ENCODE data around the gene RPTOR.
"Not testable (repeated sequence)": the region's sequence is repeated elsewhere in the genome, so short reads cannot be mapped to it uniquely, and the experiment has no call there.

RPTOR gene

GRCh38 chr17:80528536-80528935 lies 16.1 kb upstream of the RPTOR start:
- CTCF ChIA-PET, result interaction anchor here (1.7 kb wide), 1 partner anchor 47 kb away, joined by 5 read pairs; no protein-coding TSS in a partner anchor
- DNase-seq (ENCODE audit: extremely low spot score), result no peak
- TF ChIP-seq, protein P1, sequence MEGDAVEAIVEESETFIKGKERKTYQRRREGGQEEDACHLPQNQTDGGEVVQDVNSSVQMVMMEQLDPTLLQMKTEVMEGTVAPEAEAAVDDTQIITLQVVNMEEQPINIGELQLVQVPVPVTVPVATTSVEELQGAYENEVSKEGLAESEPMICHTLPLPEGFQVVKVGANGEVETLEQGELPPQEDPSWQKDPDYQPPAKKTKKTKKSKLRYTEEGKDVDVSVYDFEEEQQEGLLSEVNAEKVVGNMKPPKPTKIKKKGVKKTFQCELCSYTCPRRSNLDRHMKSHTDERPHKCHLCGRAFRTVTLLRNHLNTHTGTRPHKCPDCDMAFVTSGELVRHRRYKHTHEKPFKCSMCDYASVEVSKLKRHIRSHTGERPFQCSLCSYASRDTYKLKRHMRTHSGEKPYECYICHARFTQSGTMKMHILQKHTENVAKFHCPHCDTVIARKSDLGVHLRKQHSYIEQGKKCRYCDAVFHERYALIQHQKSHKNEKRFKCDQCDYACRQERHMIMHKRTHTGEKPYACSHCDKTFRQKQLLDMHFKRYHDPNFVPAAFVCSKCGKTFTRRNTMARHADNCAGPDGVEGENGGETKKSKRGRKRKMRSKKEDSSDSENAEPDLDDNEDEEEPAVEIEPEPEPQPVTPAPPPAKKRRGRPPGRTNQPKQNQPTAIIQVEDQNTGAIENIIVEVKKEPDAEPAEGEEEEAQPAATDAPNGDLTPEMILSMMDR (IDR thresholded peaks at IDR 0.05; ENCODE audit: control extremely low read depth, extremely low read depth, low read depth, missing control alignments), result no peak
- POLR2A ChIA-PET, result no interaction called here

DNA sequence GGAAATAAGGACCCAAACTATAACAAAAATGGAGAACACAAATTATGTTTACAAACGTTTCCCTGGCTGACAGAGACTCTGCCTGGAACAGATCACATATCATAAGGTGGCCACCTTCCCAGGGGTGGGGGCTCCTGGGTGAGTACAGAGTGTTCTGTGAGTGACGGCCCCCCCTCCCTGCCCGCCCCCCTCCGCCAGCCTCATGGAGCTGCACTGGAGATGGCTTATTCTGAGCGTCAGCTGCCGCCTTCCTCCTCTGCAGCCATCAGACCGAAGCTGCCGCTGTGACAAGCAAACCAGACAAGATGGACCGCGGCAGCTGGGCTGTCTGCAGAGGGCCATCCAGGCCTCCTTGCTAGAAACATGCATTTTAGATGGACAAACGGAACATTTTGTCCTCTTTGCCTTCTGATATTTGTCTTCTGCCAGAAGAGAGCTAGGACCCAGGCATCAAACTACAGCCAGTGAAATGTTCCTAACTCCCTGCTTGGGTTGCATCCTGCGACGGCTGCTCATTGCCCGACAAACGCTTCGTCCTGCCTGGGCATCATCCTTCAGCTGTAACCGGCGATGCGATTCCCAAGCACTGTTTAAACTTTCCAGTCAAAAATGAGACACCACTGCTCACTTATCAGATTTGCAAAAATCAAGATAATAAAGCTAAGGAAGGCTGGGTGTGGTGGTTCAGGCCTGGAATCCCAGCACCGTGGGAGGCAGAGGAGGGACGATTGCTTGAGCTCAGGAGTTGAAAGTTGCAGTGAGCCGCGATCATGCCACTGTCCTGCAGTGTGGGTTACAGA lies 15.3 kb upstream of the RPTOR start:
- ChIA-PET CTCF (interaction anchor here (0.6 to 1.7 kb wide), 2 partner anchors 18 to 46 kb away, joined by 3 to 5 read pairs; no protein-coding TSS in a partner anchor), POLR2A (no interaction called here)
- DNase-seq (ENCODE audit: extremely low spot score), result no peak
- TF ChIP-seq, protein P1 (IDR thresholded peaks at IDR 0.05; ENCODE audit: control extremely low read depth, extremely low read depth, low read depth, missing control alignments), result no peak

DNA sequence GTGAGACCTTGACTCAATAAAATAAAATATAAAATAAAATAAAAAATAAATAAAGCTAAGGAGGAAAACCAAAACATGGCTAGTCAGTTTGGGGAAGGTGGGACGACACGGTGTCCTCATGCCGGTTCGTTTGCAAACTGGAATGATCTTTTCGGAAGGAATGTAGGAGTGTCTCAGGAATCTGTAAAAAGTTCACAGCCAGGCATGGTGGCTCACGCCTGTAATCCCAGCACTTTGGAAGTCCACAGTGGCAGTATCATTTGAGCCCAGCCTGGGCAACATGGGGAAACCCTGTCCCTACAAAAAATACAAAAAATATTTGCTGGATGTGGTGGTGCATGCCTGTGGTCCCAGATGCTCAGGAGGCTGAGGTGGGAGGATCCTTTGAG lies 14.7 kb upstream of the RPTOR start:
- DNase-seq (ENCODE audit: extremely low spot score), result no peak
- POLR2A ChIA-PET, result no interaction called here
- CTCF ChIA-PET, result interaction anchor here (0.6 to 1.7 kb wide), 2 partner anchors 17 to 46 kb away, joined by 3 to 5 read pairs; no protein-coding TSS in a partner anchor
- TF ChIP-seq, protein P1 (IDR thresholded peaks at IDR 0.05; ENCODE audit: control extremely low read depth, extremely low read depth, low read depth, missing control alignments), result no peak

DNA sequence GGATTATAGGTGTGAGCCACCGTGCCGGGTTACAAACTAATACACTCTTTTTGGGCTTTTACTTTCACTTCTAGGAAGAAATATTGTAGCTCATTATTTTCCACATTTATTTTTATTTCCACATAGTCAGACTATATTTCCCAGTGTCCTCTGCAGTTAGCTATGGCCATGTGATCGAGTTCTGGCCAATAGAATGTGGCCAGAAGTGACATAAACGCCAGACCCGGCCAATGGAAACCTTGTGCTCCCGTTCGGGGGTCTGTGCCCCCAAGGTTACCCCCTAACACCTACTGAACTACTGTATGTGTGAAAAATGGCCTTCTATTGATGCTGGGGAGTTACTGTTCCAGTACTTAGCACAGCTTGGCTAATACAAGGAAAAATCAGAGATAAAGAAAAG lies 13.2 kb upstream of the RPTOR start:
- CTCF ChIA-PET, result interaction anchor here (0.9 to 1.4 kb wide), 3 partner anchors 17 to 56 kb away, joined by 3 read pairs; no protein-coding TSS in a partner anchor
- POLR2A ChIA-PET, result no interaction called here
- no peak for DNase-seq (ENCODE audit: extremely low spot score)
- TF ChIP-seq, protein P1 (IDR thresholded peaks at IDR 0.05; ENCODE audit: control extremely low read depth, extremely low read depth, low read depth, missing control alignments), result no peak

DNA sequence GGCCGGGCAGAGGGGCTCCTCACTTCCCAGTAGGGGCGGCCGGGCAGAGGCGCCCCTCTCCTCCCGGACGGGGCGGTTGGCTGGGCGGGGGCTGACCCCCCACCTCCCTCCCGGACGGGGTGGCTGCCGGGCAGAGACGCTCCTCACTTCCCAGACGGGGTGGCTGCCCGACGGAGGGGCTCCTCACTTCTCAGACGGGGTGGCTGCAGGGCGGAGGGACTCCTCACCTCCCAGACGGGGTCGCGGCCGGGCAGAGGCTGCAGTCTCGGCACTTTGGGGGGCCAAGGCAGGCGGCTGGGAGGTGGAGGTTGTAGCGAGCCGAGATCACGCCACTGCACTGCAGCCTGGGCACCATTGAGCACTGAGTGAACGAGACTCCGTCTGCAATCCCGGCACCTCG lies 7.3 kb upstream of the RPTOR start:
- POLR2A ChIA-PET; DNase-seq (ENCODE audit: extremely low spot score); CTCF ChIA-PET: not testable (repeated sequence)

DNA sequence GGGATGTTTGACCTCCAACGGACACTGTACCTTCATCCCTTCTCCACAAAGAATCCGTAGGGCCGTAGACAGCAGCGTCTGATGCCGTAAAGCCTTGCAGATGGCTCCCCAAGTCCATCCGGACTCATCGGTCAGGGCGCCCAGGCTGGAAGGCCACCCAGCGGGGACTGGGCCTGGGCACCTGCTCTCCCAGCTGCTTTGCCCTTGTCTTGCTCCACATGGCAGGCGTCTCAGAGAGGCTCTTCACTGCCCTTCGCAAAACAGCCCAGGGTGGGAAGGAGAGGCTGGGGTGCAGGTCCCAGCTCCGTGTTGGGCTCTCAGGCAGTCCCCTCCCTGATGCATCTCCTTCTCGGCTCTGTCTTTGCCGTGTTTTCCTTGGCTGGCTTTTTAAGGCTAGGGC lies 6.2 kb upstream of the RPTOR start:
- TF ChIP-seq, protein P1 (IDR thresholded peaks at IDR 0.05; ENCODE audit: control extremely low read depth, extremely low read depth, low read depth, missing control alignments), result no peak
- ChIA-PET POLR2A (no interaction called here), CTCF (no interaction called here)
- no peak for DNase-seq (ENCODE audit: extremely low spot score)

DNA sequence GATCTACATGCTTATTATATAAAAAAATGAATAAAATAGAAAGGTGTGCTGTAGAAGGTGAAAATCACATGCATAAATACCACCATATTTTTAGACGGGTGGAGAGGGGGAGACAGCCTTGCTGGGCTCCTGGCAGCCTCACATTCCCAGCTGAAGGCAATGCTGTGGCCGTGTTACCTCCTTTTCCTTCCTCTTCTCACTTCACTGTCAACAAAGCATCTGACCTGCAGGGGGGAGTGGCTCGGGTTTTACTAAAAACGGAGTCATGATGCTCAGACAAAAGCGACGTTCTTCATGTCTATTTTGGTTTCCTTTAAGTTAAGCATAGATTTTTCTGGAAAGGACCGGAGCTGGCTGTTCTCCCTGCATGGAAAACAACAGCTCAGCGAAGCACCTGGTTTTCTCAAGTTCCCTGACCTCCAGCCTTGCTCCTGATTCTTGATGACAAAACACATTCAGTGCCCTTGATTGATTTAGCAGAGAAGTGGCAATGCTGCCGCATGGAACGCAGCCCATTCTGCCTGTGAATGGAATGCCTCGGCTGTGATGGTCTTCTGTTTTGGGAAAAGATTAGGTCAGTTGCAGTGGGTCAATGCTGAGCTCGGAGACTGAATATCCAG lies 5.5 kb upstream of the RPTOR start:
- TF ChIP-seq, protein P1 (IDR thresholded peaks at IDR 0.05; ENCODE audit: control extremely low read depth, extremely low read depth, low read depth, missing control alignments), result no peak
- CTCF ChIA-PET, result interaction anchor here (1.8 kb wide), 1 partner anchor 34 kb away, joined by 4 read pairs; no protein-coding TSS in a partner anchor
- DNase-seq (ENCODE audit: extremely low spot score), result no peak
- POLR2A ChIA-PET, result no interaction called here

Data from GM10248 (cell line).